Transverse colon (tissue), 4 donors: ENCODE data around the gene HNF1B. TPM values are rescaled to one million over a fixed set of nuclear protein-coding genes. Genes with fewer than 3 reads are reported as not detected.
"Not testable (repeated sequence)": the region's sequence is repeated elsewhere in the genome, so short reads cannot be mapped to it uniquely, and the experiment has no call there.

Source experiments
- DNase-seq: peaks from one replicate; pipeline ENCODE4 v3.0.0-alpha.2; 2019
- H3K27ac ChIP-seq, 4 donors: fragments of 200-600 bp; sonication (generic); 2 replicates each; pipeline ENCODE4 v1.5.1; 2016 to 2018; ENCODE audit warnings: inconsistent platforms in 4 of 4
- H3K27me3 ChIP-seq: fragments of 200-600 bp; sonication (generic); 2 replicates; pipeline ENCODE4 v1.5.1; 2017; ENCODE audit warnings: inconsistent platforms
- H3K36me3 ChIP-seq, 4 donors: fragments of 200-600 bp; sonication (generic); 2 replicates each; pipeline ENCODE4 v1.5.1; 2017 to 2019; ENCODE audit warnings: inconsistent platforms in 4 of 4
- H3K4me1 ChIP-seq, 4 donors: fragments of 200-600 bp; sonication (generic); 2 replicates each; pipeline ENCODE4 v1.5.1; 2017 to 2020; ENCODE audit warnings: inconsistent platforms in 4 of 4
- H3K4me3 ChIP-seq, 4 donors: fragments of 200-600 bp; sonication (generic); 1 replicate in 1 of 4; 2 replicates in 3 of 4; pipeline versions ENCODE4 v1.5.1 to v1.6.1; 2017 to 2019; ENCODE audit warnings: inconsistent platforms in 4 of 4
- H3K9me3 ChIP-seq, 2 donors: fragments of 200-600 bp; sonication (generic); 2 replicates each; pipeline ENCODE4 v1.5.1; 2017 to 2019; ENCODE audit warnings: inconsistent platforms in 2 of 2
- EP300 ChIP-seq: sonication (generic); formaldehyde crosslinking; IDR thresholded peaks from one replicate; pipeline ENCODE4 v1.6.1; 2017; ENCODE audit warnings: antibody characterized with exemption, low read depth
- POLR2A ChIP-seq: fragments of 450-650 bp; IDR thresholded peaks from one replicate; pipeline ENCODE4 v1.6.1; 2016; ENCODE audit warnings: antibody characterized with exemption, mild to moderate bottlenecking, moderate library complexity
- POLR2AphosphoS5 ChIP-seq, 3 donors: sonication (generic); formaldehyde crosslinking; IDR thresholded peaks; one replicate each; pipeline ENCODE4 v1.6.1; 2016; ENCODE audit warnings: antibody characterized with exemption in 3 of 3
- WGBS, 2 donors: methylation state at CpG; one replicate each; pipeline ENCODE4 v1.1.5; 2018; ENCODE audit warnings: low coverage in 1 of 2; 5-methylcytosine and 5-hydroxymethylcytosine counted together
- in situ Hi-C, 4 donors: fragments of 200-750 bp; cut with MboI; loops; one replicate each; pipeline versions ENCODE4 v1.15.0 to v1.15.1; 2017; ENCODE audit warnings: low sequenced_read_pairs in 3 of 4, low pct_ligation_motif_present in 1 of 4, low pct_unique_long_range_greater_than_20kb in 1 of 4
- intact Hi-C: fragments of 100-400 bp; cut with DNase I; formaldehyde crosslinking; loops from one replicate; pipeline ENCODE4 v1.15.1; 2023; ENCODE audit warnings: low total_unique reads
- total RNA-seq, 4 donors: library from RNA; depleted of rRNA; stranded (reverse); fragments of >200 nt; gene quantifications; one replicate each; pipeline ENCODE4 v1.1.0, GENCODE V29; 2016
- TF ChIP-seq, protein P1 (sequence below), 5 experiments: fragments of 200-600 bp in 3 of 5; fragments of 450-650 bp in 2 of 5; sonication (generic) in 3 of 5; IDR thresholded peaks; 1 replicate in 2 of 5; 2 replicates in 3 of 5; pipeline ENCODE4 v1.5.1; 2016 to 2017; ENCODE audit warnings: antibody characterized with exemption in 5 of 5, inconsistent platforms in 3 of 5, mild to moderate bottlenecking in 2 of 5, moderate library complexity in 1 of 5

HNF1B gene
- total RNA-seq, 4 donors from 2014 or later, result 22.7 to 35.2 (median 24.9) TPM

DNA sequence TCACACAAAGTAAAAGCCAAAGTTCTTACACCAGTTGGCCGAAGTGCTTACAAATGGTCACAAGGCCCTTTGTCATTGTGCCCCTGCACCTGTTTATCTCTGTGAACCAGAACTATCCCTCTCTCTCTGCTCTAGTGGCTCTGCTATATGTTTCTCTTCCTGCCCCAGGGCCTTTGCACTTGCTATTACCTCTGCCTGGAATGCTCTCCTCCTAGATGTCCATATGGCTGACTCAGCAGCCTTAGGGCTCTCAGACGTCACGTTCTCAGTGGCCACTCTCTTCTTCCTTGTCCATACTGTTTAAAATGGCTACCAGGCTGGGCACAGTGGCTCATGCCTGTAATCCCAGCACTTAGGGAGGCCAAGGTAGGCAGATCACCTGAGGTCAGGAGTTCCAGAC lies 62.9 kb downstream of the HNF1B start:
- no peaks in the 10 kb centered on the region for H3K9me3 ChIP-seq
- intact Hi-C loops (no loop called here), in situ Hi-C loops (no loop called here)
- no peaks in the 10 kb centered on the region for H3K36me3 ChIP-seq
- peaks cover 4% of the 10 kb centered on the region for H3K27me3 ChIP-seq
- TF ChIP-seq POLR2AphosphoS5 (IDR thresholded peaks at IDR 0.05) (no peak), POLR2A (no peak), EP300 (no peak)
- TF ChIP-seq, protein P1, sequence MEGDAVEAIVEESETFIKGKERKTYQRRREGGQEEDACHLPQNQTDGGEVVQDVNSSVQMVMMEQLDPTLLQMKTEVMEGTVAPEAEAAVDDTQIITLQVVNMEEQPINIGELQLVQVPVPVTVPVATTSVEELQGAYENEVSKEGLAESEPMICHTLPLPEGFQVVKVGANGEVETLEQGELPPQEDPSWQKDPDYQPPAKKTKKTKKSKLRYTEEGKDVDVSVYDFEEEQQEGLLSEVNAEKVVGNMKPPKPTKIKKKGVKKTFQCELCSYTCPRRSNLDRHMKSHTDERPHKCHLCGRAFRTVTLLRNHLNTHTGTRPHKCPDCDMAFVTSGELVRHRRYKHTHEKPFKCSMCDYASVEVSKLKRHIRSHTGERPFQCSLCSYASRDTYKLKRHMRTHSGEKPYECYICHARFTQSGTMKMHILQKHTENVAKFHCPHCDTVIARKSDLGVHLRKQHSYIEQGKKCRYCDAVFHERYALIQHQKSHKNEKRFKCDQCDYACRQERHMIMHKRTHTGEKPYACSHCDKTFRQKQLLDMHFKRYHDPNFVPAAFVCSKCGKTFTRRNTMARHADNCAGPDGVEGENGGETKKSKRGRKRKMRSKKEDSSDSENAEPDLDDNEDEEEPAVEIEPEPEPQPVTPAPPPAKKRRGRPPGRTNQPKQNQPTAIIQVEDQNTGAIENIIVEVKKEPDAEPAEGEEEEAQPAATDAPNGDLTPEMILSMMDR (IDR thresholded peaks at IDR 0.05), result no peak
- no peak for DNase-seq
- H3K4me1 ChIP-seq, result peaks cover 0 to 12% (median 8%) of the 10 kb centered on the region in 4 donors
- no peak overlapping the region for H3K27ac ChIP-seq
- WGBS, 2 donors, result 88 to 100% methylated on average over 1 to 3 of the region's 3 CpGs
- no peak overlapping the region for H3K4me3 ChIP-seq

DNA sequence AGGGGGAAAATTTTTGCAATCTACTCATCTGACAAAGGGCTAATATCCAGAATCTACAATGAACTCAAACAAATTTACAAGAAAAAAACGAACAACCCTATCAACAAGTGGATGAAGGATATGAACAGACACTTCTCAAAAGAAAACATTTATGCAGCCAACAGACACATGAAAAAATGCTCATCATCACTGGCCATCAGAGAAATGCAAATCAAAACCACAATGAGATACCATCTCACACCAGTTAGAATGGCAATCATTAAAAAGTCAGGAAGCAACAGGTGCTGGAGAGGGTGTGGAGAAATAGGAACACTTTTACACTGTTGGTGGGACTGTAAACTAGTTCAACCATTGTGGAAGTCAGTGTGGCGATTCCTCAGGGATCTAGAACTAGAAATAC lies 64.9 kb downstream of the HNF1B start:
- in situ Hi-C loops, H3K27me3 ChIP-seq, H3K9me3 ChIP-seq, DNase-seq, intact Hi-C loops, H3K27ac ChIP-seq, H3K4me3 ChIP-seq, H3K36me3 ChIP-seq: not testable (repeated sequence)
- H3K4me1 ChIP-seq, result peaks cover 0 to 23% (median 19%) of the 10 kb centered on the region in 4 donors
- WGBS, 2 donors, result 67 to 92% methylated on average over 1 to 2 of the region's 2 CpGs

DNA sequence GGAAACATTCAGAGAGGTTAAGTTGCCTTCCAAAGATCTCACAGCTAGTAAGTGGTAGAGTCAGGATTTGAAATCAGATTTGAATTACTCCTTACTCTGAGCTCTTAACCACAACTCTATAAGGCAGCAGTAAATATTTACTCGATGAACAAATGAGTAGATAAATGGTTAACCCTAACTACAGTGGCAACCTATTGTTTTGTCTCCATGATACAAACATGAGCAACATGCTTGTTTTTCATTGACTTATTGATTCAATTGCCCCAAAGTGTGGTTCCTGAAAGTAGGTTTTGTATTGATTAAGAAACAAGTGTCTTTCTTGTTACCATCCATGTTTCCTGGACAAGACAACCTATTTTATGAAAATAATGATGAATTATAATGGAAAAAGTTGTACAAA lies 66.8 kb downstream of the HNF1B start:
- no peak for TF ChIP-seq POLR2AphosphoS5 (IDR thresholded peaks at IDR 0.05)
- no peak for TF ChIP-seq EP300
- TF ChIP-seq POLR2A, result no peak
- TF ChIP-seq, protein P1 (IDR thresholded peaks at IDR 0.05), result no peak
- intact Hi-C loops (no loop called here), in situ Hi-C loops (no loop called here)
- DNase-seq, result no peak
- no peaks in the 10 kb centered on the region for H3K36me3 ChIP-seq
- H3K4me3 ChIP-seq, result no peak overlapping the region
- H3K27me3 ChIP-seq, result peaks cover 4% of the 10 kb centered on the region
- no peak overlapping the region for H3K27ac ChIP-seq
- H3K4me1 ChIP-seq, result peaks cover 0 to 22% (median 16%) of the 10 kb centered on the region in 4 donors
- H3K9me3 ChIP-seq, result no peaks in the 10 kb centered on the region
- WGBS, 2 donors, result 54 to 77% methylated on average over 1 of the region's 1 CpG

DNA sequence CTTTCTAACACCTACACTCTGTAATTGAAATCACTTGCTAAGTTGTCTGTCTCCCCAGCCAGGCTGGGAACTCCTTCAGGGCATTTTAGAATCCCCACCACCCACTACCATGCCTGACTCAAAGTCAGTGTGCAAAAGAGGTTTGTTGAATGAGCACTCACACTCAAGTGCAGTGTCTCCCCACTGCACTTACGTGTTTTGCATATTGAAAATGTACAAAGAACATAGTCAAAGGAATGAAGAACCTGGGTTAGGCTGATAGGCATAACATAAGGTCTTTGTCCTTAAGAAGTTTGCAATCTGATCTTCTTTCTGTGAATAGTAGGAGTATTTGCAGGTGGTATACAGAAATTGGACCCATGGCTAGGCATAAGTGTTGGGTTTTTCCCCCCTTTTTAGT lies 67.8 kb downstream of the HNF1B start:
- Histone ChIP-seq H3K4me1 (peaks cover 0 to 28% (median 19%) of the 10 kb centered on the region in 4 donors), H3K4me3 (no peak overlapping the region), H3K9me3 (no peaks in the 10 kb centered on the region), H3K27ac (peak overlapping the region; percentile 29 to 81 (median 50)), H3K27me3 (peaks cover 4% of the 10 kb centered on the region), H3K36me3 (no peaks in the 10 kb centered on the region)
- WGBS, 2 donors, result 50 to 86% methylated on average over 1 of the region's 1 CpG
- in situ Hi-C loops (no loop called here), intact Hi-C loops (no loop called here)
- TF ChIP-seq, protein P1 (IDR thresholded peaks at IDR 0.05), result no peak
- TF ChIP-seq POLR2A (no peak), POLR2AphosphoS5 (IDR thresholded peaks at IDR 0.05) (no peak), EP300 (no peak)
- no peak for DNase-seq
